ENCODE data around the gene RAB9A. TPM values are rescaled to one million over a fixed set of nuclear protein-coding genes. Genes with fewer than 3 reads are reported as not detected.

Gene RAB9A
- total RNA-seq, 2 experiments from 2014 or later: 33.8 to 36.4 TPM

DNA sequence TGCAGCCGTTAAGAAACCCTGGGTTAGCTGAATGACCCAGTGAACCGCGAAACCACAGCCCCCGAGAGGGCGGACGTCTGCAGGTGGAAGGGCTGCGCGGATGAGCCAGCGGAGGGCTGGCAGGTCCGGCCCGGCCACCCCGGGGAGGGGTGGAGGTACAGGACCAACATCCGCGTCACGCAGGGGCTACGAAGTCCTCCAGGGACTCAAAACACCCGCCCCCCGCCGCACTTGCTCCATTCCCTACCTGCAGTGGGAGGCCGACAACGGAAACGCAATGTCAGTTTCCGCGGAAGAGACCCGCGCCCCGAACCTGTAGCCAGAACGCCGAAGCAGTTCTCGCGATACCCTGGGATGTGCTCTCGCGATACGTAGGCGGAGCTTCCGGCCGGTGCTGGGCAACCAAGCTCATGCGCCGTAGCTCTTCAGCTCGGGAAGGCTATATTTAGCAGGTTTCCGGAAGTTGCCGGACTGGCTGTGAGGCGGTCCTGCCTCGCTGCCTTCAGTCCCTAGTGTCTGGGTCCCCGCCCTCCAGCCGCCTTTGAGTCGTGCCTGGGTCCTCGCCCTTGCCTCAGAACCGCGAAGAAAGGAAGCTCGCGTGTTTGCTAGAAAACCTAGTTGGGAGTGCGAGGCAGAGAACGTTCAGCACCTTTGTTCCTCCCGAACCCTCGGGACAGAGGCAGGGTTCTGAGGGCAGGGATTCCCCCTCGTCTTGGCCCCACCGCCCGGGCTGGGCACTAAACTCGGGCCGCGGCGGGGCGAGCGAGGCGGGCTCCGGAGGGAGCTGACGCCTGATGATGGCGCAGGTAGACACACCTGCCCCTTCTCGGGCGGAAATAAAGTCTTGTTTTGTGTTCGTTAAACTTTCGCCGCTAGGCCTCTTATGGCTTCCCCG is 45.6 kb downstream of the RAB9A start, which contains the start of the genes OFD1 and TRAPPC2:
OFD1 (plus strand) TSS at position 471 of the 895 bp plus-strand sequence; CDS start at position 795, 324 bp downstream.
TRAPPC2 (minus strand) TSS at position 343 of the 895 bp plus-strand sequence. CDS start 14,657 bp downstream, outside the sequence.
- peak; percentile 90 for DNase-seq
- no peaks in the 10 kb centered on the region for H3K27me3 Mint-ChIP-seq
- peaks cover 44% of the 10 kb centered on the region for H3K36me3 Mint-ChIP-seq
- peak within 1 kb of the TSS; percentile 96 for H3K4me3 Mint-ChIP-seq
- H3K9me3 Mint-ChIP-seq: peaks cover 1% of the 10 kb centered on the region
- H3K27ac Mint-ChIP-seq: peak within 1 kb of the TSS; percentile 97
- peaks cover 29% of the 10 kb centered on the region for H3K4me1 Mint-ChIP-seq

GRCh38 chrX:13741695-13742094 is 52.8 kb downstream of the RAB9A start:
- no peak overlapping the region for H3K4me3 Mint-ChIP-seq
- peaks cover 11% of the 10 kb centered on the region for H3K36me3 Mint-ChIP-seq
- no peaks in the 10 kb centered on the region for H3K9me3 Mint-ChIP-seq
- DNase-seq: no peak
- peak overlapping the region; percentile 83 for H3K27ac Mint-ChIP-seq
- no peaks in the 10 kb centered on the region for H3K27me3 Mint-ChIP-seq
- H3K4me1 Mint-ChIP-seq: peaks cover 22% of the 10 kb centered on the region

DNA sequence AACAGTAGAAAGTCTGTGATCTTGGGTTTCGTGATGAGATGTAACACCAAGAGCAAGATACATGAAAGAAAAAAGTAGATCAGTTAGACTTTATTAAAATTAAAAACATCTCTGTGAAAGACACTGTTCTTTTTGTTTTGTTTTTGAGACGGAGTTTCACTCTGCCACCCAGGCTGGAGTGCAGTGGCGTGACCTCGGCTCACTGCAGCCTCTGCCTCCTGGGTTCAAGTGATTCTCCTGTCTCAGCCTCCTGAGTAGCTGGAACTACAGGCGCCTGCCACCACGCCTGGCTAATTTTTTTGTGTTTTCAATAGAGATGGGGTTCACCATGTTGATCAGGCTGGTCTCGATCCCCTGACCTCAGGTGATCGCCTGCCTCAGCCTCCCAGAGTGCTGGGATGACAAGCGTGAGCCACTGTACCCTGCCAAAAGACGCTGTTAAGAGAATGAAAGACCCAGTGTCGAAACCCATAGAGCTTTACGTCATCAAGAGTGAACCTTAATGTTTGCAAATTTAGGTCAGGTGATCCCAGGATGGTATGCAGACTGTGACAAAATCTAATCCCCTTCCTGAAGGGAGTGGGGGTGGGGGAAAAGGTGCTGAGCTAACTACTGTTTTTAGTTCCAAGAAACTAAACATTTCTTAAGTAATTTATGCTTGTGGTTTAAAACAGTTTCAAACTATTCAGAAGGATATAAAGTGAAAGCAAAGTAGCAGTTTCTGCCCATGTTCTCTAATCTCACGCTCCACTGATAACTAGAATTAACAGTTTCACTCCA is 53.7 kb downstream of the RAB9A start:
- Mint-ChIP-seq H3K4me3 (peak overlapping the region; percentile 22), H3K27me3 (no peaks in the 10 kb centered on the region), H3K4me1 (peaks cover 19% of the 10 kb centered on the region), H3K9me3 (no peaks in the 10 kb centered on the region), H3K36me3 (peaks cover 6% of the 10 kb centered on the region), H3K27ac (peak overlapping the region; percentile 83)
- peak; percentile 24 for DNase-seq

DNA sequence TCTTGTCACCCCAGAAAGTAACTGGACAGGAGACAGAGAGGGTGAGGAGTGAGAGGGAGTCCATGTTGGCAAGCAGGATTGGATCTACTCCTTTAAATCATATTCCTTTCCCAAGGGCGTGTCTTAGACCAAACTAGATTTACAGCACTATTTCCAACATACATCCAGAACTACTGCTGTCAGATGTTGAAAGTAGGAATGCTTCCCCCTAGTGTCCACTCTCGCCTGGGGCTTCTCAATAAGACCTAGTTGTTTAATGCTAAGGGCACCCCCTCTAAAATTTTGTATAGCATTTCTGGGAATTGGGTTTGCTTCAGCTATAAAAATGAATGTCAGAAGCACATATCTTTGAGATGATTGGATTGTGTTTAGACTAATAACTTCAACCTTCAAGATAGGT is 58.9 kb downstream of the RAB9A start:
- Mint-ChIP-seq H3K4me1 (peaks cover 28% of the 10 kb centered on the region), H3K4me3 (no peak overlapping the region), H3K9me3 (no peaks in the 10 kb centered on the region), H3K27me3 (no peaks in the 10 kb centered on the region), H3K36me3 (peaks cover 8% of the 10 kb centered on the region), H3K27ac (no peak overlapping the region)
- no peak for DNase-seq

DNA sequence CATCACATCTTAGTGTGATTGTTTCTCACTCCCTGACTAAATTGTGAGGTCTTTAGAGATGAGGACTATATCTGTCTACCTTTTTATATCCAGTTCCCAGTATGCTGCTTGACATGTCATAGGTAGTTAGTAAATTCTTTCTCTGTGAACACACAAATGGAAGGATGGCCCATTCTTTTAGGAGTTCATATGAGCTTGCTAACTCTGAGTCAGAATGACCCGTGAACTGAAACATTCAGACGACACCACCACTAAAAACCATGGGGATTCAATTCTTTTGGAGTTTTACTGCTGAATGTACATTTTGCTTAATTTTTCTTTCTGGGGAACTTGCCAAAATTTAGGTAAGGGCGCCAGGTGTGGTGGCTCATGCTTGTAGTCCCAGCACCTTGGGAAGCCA is 59.6 kb downstream of the RAB9A start:
- Mint-ChIP-seq H3K36me3 (peaks cover 12% of the 10 kb centered on the region), H3K4me3 (no peak overlapping the region), H3K27ac (no peak overlapping the region), H3K9me3 (no peaks in the 10 kb centered on the region), H3K4me1 (peaks cover 30% of the 10 kb centered on the region), H3K27me3 (no peaks in the 10 kb centered on the region)
- DNase-seq: no peak

DNA sequence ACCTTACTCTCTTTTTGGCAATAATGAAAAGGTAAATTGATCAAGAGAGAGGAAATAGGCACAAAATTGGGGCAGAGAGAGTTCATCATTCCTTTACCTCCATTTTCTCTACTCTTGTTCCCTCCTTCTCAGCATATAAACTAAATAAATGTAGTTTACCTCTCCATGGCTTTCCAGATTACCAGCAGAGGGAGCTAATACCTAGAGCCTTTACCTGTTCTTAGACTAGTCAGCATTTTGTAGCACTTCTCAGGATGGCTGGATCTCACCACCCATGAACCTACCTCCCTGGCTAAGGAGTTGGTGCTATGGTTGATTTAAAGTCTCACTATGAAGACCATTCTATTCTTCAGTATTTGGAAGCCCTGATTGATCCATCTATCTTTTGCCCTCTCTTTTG is 61.3 kb downstream of the RAB9A start:
- H3K4me3 Mint-ChIP-seq: no peak overlapping the region
- no peak for DNase-seq
- no peak overlapping the region for H3K27ac Mint-ChIP-seq
- peaks cover 15% of the 10 kb centered on the region for H3K36me3 Mint-ChIP-seq
- H3K9me3 Mint-ChIP-seq: no peaks in the 10 kb centered on the region
- H3K27me3 Mint-ChIP-seq: no peaks in the 10 kb centered on the region
- H3K4me1 Mint-ChIP-seq: peaks cover 27% of the 10 kb centered on the region

DNA sequence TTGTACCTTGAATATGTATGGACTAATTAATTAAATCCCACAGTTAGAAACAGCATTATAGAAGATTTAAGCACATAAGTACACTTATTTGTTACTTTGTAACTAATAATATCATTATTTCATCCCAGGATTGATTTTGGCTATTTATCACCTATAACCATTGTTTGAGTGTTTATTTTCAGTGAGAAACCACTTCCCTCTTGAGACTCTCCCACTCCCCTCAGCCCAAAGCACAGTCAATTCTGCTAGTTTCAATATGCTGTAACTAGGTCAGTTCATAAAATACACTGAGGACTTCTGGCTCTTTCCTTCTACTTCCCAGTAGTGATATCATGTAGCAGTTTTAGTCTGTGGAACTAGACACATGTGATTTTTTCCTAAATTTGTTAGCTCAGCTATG is 61.9 kb downstream of the RAB9A start:
- H3K27ac Mint-ChIP-seq: no peak overlapping the region
- no peaks in the 10 kb centered on the region for H3K9me3 Mint-ChIP-seq
- H3K36me3 Mint-ChIP-seq: peaks cover 15% of the 10 kb centered on the region

GRCh38 chrX:13752141-13752540 is 63.2 kb downstream of the RAB9A start:
- Mint-ChIP-seq H3K4me1 (peaks cover 29% of the 10 kb centered on the region), H3K36me3 (peaks cover 15% of the 10 kb centered on the region), H3K27me3 (no peaks in the 10 kb centered on the region), H3K27ac (no peak overlapping the region), H3K9me3 (no peaks in the 10 kb centered on the region), H3K4me3 (no peak overlapping the region)
- no peak for DNase-seq

More for the DNA sequence above, 61.9 kb downstream of the RAB9A start:
- no peak for DNase-seq
- Mint-ChIP-seq H3K4me1 (peaks cover 29% of the 10 kb centered on the region), H3K27me3 (no peaks in the 10 kb centered on the region), H3K4me3 (no peak overlapping the region)

GRCh38 chrX:13752646-13753045 is 63.7 kb downstream of the RAB9A start:
- H3K4me1 Mint-ChIP-seq: peaks cover 26% of the 10 kb centered on the region
- peak overlapping the region; percentile 65 for H3K27ac Mint-ChIP-seq
- DNase-seq: no peak
- peaks cover 15% of the 10 kb centered on the region for H3K36me3 Mint-ChIP-seq
- no peaks in the 10 kb centered on the region for H3K9me3 Mint-ChIP-seq
- no peaks in the 10 kb centered on the region for H3K27me3 Mint-ChIP-seq
- no peak overlapping the region for H3K4me3 Mint-ChIP-seq

GRCh38 chrX:13754765-13755164 is 65.8 kb downstream of the RAB9A start:
- Mint-ChIP-seq H3K36me3 (peaks cover 22% of the 10 kb centered on the region), H3K4me3 (no peak overlapping the region), H3K4me1 (peaks cover 27% of the 10 kb centered on the region), H3K9me3 (no peaks in the 10 kb centered on the region), H3K27me3 (no peaks in the 10 kb centered on the region), H3K27ac (no peak overlapping the region)
- DNase-seq: no peak

- H3K36me3 Mint-ChIP-seq: peaks cover 23% of the 10 kb centered on the region
- H3K4me1 Mint-ChIP-seq: peaks cover 23% of the 10 kb centered on the region
- no peaks in the 10 kb centered on the region for H3K27me3 Mint-ChIP-seq
- no peak for DNase-seq
- no peaks in the 10 kb centered on the region for H3K9me3 Mint-ChIP-seq
- H3K4me3 Mint-ChIP-seq: no peak overlapping the region
- H3K27ac Mint-ChIP-seq: no peak overlapping the region
These were observed 66.3 kb downstream of the RAB9A start for GRCh38 chrX:13755254-13755653.

DNA sequence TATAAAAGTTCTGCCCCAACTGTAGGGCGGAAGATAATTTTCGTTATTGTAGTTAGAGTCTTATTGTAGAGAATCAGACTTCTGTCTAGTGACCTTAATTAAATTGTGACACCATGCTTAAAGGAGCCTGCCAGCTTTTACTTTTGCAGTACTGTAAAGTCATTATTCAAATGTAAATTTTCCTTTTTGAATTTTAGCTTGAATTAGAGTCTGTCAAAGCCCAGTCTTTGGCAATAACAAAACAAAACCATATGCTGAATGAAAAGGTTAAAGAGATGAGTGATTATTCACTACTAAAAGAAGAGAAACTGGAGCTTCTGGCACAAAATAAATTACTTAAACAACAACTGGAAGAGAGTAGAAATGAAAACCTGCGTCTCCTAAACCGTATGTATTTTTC is 67.5 kb downstream of the RAB9A start:
- no peak for DNase-seq
- Mint-ChIP-seq H3K36me3 (peaks cover 21% of the 10 kb centered on the region), H3K4me1 (peaks cover 17% of the 10 kb centered on the region), H3K4me3 (no peak overlapping the region), H3K9me3 (no peaks in the 10 kb centered on the region), H3K27ac (no peak overlapping the region), H3K27me3 (no peaks in the 10 kb centered on the region)

- Mint-ChIP-seq H3K4me3 (no peak overlapping the region), H3K36me3 (peaks cover 14% of the 10 kb centered on the region), H3K4me1 (peaks cover 7% of the 10 kb centered on the region), H3K27me3 (no peaks in the 10 kb centered on the region), H3K9me3 (no peaks in the 10 kb centered on the region), H3K27ac (no peak overlapping the region)
- no peak for DNase-seq
These were observed 70.3 kb downstream of the RAB9A start for GRCh38 chrX:13759152-13759718.

All from activated naive CD8-positive, alpha-beta T cell treated with anti-CD3 and anti-CD28 coated beads for 36 hours (primary cell).